ENCODE data around the gene UIMC1. TPM values are rescaled to one million over a fixed set of nuclear protein-coding genes. Genes with fewer than 3 reads are reported as not detected.
A peak's percentile ranks its signal among the peaks of the same experiment; 100 is the strongest.

Gene UIMC1
- total RNA-seq, 1 experiment from 2014 or later = 41.2 TPM

DNA sequence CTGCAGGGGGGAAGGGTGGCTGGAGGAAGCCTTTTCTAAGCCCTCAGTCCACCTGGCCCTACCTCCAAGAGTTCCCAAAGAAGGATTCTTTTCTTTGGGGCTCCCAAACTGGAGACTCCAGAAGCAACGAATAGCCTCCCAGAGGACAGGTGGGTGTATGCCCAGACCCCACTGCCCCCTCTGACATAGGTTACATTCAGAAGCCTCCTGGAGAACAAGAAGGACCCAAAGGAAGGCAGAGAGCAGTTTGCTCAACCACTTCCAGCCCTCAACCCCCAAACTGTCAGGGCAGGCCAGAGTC is 117.8 kb downstream of the UIMC1 start:
- Histone ChIP-seq H3K4me1 (replicated peaks) (no peaks in the 10 kb centered on the region), H3K9me3 (replicated peaks) (no peaks in the 10 kb centered on the region; the same call in 1 of the 2 replicates), H3K4me3 (no peak overlapping the region), H3K27me3 (replicated peaks) (peaks cover 30% of the 10 kb centered on the region), H3K27ac (no peak overlapping the region), H3K36me3 (no peaks in the 10 kb centered on the region)
- no peak for DNase-seq (ENCODE audit: low read depth in 1 of 2, low spot score in 2 of 2)

DNA sequence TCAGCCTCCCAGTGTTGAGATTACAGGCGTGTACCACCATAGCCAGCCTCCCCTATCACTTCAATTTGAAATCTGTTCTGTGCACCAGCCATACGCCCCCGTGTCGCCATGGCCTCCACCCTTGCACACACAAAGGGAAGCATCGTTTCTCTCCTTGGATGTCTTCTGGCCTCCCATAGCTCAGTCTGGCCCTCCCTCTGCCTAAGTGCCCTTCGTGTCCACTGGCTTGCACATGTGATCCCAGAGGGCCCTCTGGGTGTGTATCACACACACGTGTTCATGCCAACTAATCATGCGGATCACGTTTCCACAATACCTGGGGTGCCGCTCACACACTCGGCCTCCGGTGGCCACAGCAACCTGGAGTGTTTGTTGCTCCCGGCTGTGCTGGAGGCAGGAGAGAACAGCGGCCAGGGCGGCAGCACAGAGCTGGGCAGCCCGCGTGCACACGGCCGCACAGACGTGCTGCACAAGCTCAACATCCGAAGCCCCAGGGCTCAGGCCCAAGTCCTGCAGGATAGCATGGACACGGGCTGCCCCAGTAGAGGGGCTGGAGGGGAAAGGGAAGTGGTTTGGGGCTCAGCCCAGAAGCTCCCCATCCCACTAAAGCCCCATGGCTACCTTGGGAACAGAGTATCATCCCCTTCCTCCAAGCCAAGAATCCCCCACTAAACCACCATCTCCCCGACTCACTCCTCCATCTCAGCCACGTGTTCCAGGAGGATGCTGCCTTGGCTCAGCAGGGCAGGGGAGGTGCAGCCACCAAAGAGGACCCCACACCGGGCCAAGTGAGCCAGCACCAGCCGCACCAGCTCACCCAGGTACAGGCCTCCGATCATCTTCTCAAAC is 118.3 kb downstream of the UIMC1 start:
- no peaks in the 10 kb centered on the region for H3K4me1 ChIP-seq (replicated peaks)
- H3K36me3 ChIP-seq = no peaks in the 10 kb centered on the region
- DNase-seq (ENCODE audit: low read depth in 1 of 2, low spot score in 2 of 2) = no peak
- no peak overlapping the region for H3K4me3 ChIP-seq
- no peaks in the 10 kb centered on the region; the same call in 1 of the 2 replicates for H3K9me3 ChIP-seq (replicated peaks)
- H3K27ac ChIP-seq = no peak overlapping the region
- peaks cover 33% of the 10 kb centered on the region for H3K27me3 ChIP-seq (replicated peaks)

DNA sequence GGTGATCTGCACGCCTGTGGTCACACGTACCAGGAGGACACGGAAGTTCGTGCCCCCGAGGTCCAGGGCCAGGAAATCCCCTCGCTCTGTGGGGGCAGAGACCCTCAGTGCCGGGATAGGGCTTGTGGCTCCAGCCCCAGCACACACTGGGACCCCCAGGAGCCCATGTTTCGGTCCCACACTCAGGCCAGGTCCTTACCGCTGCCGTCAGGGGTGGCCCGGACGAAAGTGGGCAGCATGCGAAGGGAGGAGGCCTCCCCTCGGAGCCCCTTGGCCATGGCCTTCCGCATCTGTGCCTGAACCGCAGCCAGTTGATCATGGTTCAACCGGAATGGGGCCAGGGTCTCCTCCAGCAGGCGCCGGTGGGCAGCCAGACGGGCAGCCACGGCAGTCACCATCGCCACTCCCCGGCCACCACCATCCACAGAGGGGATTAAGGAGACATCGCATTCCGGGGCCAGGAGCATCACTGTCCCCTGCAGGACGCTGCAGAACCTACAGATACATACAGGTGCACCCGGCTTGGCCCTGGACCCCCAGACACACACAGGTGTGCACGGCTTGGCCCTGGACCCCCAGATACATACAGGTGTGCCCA is 119.2 kb downstream of the UIMC1 start:
- no peaks in the 10 kb centered on the region for H3K36me3 ChIP-seq
- no peak overlapping the region for H3K27ac ChIP-seq
- H3K9me3 ChIP-seq (replicated peaks) = no peaks in the 10 kb centered on the region; the same call in 1 of the 2 replicates
- H3K4me1 ChIP-seq (replicated peaks) = no peaks in the 10 kb centered on the region
- H3K27me3 ChIP-seq (replicated peaks) = peaks cover 40% of the 10 kb centered on the region
- peak in 1 of 2 experiments; percentile 45 for DNase-seq (ENCODE audit: low read depth in 1 of 2, low spot score in 2 of 2)
- H3K4me3 ChIP-seq = no peak overlapping the region

DNA sequence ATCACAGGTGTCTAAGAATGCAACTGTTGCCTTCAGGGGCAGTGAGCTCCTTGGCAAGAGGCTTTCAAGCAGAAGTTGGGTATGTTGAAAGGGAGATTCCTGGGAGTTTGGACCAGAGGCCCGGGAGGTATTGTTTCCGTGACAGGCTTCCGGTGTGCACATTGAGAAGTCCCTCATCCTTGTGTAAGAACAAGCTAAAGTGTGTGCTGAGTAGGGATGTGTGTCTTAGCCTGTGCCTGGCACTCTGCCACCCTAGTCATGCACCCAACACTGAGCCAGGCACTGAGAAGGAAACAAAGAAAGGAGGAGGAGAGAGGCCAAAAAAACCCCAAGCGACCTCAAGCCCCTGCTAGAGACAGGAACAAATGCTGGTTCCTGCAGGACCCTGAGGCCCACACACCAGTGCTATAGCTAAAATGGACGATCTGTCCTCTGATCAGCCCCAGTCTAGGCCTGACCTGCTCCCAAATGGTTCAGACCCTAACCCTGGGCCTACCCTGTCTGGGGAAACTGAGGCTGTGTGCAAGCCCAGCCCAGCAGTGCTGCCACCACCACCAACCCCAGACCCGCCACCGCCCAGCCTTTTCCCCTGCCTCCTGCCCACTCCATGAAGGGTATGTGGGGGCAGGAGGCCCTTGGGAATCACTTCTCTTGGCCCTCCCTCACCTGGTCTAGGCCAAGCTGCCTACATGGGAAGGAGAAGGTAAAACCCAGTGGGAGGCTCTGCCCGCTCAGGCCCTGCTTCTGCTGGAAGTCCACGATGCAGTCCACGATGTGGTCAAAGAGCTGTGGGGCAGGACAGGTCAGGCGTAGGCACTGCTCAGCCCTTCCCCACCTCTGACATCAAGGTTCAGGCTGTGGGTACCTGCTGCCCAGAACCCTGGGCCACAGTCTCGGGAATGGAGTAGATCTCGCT is 120.0 kb downstream of the UIMC1 start:
- DNase-seq (ENCODE audit: low read depth in 1 of 2, low spot score in 2 of 2) = no peak
- Histone ChIP-seq H3K9me3 (replicated peaks) (no peaks in the 10 kb centered on the region; the same call in 1 of the 2 replicates), H3K27me3 (replicated peaks) (peaks cover 38% of the 10 kb centered on the region), H3K4me1 (replicated peaks) (no peaks in the 10 kb centered on the region), H3K27ac (no peak overlapping the region), H3K36me3 (no peaks in the 10 kb centered on the region), H3K4me3 (no peak overlapping the region)

DNA sequence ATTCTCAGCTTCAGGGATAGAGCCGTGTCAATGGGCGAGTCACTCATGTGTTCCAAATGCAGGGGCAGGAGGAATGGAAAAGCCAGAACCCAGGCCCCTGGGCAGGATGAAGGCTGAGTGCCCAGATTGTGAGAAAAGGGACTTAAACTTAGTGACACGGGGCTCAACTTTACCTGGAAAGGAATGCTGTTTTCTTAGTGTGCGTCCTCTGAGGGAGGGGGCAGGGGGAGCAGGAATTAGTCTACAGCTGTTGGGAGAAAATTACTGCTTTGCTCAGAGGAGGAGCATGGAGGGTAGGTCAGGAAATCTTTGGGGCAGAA is 122.0 kb downstream of the UIMC1 start:
- Histone ChIP-seq H3K4me3 (no peak overlapping the region), H3K36me3 (no peaks in the 10 kb centered on the region), H3K27me3 (replicated peaks) (peaks cover 51% of the 10 kb centered on the region), H3K27ac (no peak overlapping the region), H3K4me1 (replicated peaks) (no peaks in the 10 kb centered on the region), H3K9me3 (replicated peaks) (no peaks in the 10 kb centered on the region; the same call in 1 of the 2 replicates)
- no peak for DNase-seq (ENCODE audit: low read depth in 1 of 2, low spot score in 2 of 2)

DNA sequence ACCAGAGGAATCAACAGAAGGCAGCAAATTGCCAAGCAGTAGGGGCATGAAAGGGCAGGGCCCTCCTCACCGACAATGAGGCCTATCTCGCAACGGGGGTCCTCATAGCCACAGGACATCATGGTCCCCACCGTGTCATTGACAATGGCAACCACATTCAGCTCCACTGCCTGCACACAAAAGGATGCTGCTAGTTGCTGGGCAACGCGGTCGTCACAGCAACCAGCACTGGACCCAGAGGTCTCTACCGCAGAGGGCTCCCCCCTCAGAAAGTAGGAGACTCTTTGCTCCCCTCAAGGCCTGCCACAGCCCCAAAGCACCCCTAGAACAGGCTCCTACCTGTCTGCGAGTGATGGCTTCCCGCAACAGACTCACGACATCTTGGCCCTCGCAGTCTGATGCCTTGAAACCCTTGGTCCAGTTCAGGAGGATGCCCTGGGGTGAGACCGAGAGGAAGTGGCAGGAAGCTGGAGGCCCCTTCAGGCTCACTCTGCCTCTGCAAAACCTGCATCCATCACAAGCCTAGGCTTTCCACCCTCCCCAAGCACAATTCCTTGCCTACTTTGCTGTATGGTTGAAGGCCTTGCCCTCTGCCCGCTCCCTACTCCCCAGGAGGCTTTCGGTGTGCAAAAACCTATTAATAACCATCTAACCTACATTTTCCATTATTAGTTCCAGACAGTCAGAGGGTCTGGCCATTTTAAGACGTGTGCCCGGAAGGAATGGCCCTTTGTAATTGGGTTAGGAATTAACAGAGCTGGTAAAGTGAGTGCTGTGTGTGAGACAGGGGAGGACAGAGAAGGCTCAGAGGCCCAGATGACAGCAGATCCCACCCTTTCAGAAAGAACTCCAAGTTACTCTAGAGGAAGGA is 122.6 kb downstream of the UIMC1 start:
- H3K27ac ChIP-seq = no peak overlapping the region
- no peak for DNase-seq (ENCODE audit: low read depth in 1 of 2, low spot score in 2 of 2)
- no peak overlapping the region for H3K4me3 ChIP-seq

DNA sequence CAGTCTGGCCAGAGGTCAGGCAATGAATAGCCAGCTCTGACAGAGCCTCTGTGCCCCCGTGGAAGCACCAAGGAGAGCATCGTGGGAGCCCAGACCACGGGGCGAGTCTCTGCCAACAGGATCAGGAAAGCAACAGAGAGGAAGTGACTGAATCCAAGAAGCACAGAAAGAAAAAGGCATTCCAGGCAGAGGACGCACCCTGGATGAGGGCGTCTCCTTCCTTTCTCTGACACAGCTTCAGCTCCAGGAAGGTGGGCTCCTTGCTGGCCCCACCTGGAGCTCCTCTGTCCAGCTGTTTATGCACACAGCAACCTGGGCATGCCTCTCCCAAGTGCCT is 124.0 kb downstream of the UIMC1 start:
- Histone ChIP-seq H3K4me3 (no peak overlapping the region), H3K27ac (no peak overlapping the region), H3K36me3 (no peaks in the 10 kb centered on the region), H3K27me3 (replicated peaks) (peaks cover 71% of the 10 kb centered on the region), H3K9me3 (replicated peaks) (no peaks in the 10 kb centered on the region; the same call in 1 of the 2 replicates), H3K4me1 (replicated peaks) (no peaks in the 10 kb centered on the region)
- no peak for DNase-seq (ENCODE audit: low read depth in 1 of 2, low spot score in 2 of 2)

More for the DNA sequence above, 122.6 kb downstream of the UIMC1 start:
- Histone ChIP-seq H3K27me3 (replicated peaks) (peaks cover 57% of the 10 kb centered on the region), H3K9me3 (replicated peaks) (no peaks in the 10 kb centered on the region; the same call in 1 of the 2 replicates), H3K36me3 (no peaks in the 10 kb centered on the region), H3K4me1 (replicated peaks) (no peaks in the 10 kb centered on the region)

DNA sequence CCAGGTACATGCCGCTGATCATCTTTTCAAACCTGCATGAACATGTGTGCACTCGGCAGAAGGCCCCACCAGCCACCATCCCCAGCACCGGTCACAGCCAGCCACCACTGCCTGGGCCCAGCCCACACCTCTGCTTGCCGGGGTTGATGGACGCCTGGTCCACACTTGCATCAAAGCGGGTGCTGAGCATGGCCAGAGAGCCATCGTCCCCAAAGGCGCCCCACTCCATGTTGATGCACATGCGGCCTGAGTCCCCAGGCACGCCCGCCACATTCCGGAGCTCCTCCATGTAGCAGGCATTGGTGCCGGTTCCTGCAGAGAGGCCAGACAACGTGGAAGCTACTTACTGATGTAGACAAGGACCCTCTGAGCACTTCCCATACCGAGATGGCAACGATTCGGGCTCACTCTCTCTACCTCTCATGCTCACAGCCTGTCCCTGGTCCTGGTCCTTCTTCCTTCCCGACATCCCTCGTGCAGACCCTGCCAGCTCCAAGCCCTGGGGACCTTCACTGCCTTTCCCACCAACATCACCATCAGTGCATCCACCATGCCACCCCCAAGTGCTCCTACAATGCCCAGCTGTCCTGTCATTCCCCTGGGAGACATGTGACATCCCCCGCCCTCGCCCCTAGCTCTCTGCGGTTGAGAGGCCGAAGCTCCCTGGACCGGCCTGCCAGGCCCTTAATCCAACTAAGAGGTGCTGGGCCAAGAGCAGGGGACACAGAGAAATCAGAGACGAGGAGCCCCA is 124.6 kb downstream of the UIMC1 start:
- Histone ChIP-seq H3K27ac (no peak overlapping the region), H3K4me3 (no peak overlapping the region), H3K36me3 (no peaks in the 10 kb centered on the region), H3K27me3 (replicated peaks) (peaks cover 76% of the 10 kb centered on the region), H3K9me3 (replicated peaks) (no peaks in the 10 kb centered on the region), H3K4me1 (replicated peaks) (no peaks in the 10 kb centered on the region)
- no peak for DNase-seq (ENCODE audit: low read depth in 1 of 2, low spot score in 2 of 2)

DNA sequence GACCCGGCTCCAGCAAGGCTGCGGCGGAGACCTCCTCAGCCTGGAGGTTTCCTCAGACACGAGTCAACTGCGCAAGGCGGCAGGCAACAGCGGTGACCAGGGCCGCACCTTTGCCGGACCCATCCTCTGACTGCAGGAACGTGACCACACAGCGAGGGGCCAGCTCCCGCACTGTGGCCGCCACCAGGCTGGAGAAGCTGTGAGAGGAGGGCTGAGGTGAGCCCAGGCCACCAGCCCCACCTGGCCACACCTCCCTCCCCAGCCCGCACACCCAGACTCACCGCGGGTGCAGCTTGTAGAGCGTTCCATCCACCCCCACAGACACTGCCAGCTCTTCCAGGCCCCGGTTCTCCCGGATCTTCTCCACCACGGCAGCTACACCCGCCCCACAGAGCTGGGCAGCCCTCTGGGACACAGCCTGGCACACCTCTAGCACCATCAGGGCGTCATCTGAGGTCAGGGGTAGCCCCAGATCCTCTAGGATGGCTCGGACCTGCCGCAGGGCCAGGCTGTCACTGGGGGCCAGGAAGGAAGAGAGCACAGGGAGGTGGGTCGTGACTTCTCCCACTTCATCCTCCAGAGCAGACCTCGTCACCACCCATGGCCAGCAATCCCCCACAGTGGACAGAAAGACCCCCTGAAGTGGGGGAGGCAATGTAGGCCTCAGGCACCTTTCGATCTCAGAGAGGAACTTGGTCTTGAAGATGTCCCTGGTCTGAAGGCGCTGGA is 125.4 kb downstream of the UIMC1 start:
- H3K27me3 ChIP-seq (replicated peaks) = peaks cover 84% of the 10 kb centered on the region
- H3K9me3 ChIP-seq (replicated peaks) = no peaks in the 10 kb centered on the region
- DNase-seq (ENCODE audit: low read depth in 1 of 2, low spot score in 2 of 2) = no peak
- H3K4me3 ChIP-seq = no peak overlapping the region
- H3K36me3 ChIP-seq = no peaks in the 10 kb centered on the region
- H3K4me1 ChIP-seq (replicated peaks) = no peaks in the 10 kb centered on the region
- no peak overlapping the region for H3K27ac ChIP-seq

DNA sequence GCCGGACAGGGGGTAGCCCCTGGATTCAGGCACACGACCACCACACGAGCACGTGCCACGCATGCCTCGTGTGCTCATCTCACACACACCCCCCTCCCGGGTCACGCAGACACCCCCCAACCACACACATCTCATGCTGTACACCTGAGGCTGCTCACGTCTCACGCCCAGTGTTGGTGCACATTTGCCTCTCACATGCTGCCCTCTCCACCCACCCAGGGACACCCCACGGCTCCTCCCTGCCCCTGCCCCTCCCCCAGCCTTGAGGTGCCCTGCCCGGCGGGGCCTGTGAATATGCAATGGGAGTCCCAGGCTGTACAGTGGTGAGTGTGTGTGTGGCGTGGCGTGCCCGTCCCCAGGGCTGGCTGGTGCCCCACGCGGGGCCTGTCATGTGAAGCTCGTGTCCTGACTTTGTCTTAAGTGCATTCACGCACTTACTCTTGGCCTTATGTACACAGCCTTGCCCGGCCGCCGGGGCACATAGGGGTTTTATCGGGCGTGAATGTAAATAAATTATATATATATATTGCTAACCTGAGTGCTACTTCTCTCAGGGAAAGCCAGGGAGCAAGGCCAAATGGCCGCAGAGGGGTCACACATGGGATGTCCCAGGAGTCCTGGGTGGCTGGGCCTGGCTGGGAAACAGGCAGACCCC is 126.1 kb downstream of the UIMC1 start:
- no peak for DNase-seq (ENCODE audit: low read depth in 1 of 2, low spot score in 2 of 2)
- peaks cover 85% of the 10 kb centered on the region for H3K27me3 ChIP-seq (replicated peaks)

DNA sequence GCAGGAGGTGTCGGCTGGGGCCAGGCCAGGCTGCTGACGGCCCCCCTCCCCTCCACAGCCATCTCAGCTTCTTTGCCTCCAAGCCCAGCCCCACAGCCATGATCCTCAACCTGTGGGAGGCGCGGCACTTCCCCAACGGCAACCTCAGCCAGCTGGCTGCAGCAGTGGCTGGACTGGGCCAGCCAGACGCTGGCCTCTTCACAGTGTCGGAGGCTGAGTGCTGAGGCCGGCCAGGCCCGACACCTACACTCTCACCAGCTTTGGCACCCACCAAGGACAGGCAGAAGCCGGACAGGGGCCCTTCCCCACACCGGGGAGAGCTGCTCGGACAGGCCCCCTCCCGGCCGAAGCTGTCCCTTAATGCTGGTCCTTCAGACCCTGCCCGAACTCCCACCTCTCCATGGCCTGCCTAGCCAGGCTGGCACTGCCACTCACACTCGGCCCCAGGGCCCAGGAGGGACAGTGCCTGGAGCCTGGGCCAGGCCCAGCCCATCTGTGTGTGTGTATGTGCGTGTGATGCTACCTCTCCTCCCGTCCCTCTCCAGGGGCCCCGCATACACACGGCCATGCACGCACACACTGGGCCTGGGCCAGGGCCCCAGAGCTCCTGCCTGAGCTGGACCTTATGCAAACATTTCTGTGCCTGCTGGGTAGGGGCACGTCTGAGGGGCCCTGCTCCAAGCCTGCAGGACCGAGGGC is 126.8 kb downstream of the UIMC1 start:
- Histone ChIP-seq H3K27ac (no peak overlapping the region), H3K4me3 (no peak overlapping the region), H3K9me3 (replicated peaks) (no peaks in the 10 kb centered on the region), H3K4me1 (replicated peaks) (no peaks in the 10 kb centered on the region), H3K27me3 (replicated peaks) (peaks cover 87% of the 10 kb centered on the region), H3K36me3 (no peaks in the 10 kb centered on the region)
- DNase-seq (ENCODE audit: low read depth in 1 of 2, low spot score in 2 of 2) = no peak

More for the DNA sequence above, 126.1 kb downstream of the UIMC1 start:
- no peaks in the 10 kb centered on the region for H3K9me3 ChIP-seq (replicated peaks)
- no peaks in the 10 kb centered on the region for H3K4me1 ChIP-seq (replicated peaks)
- H3K36me3 ChIP-seq = no peaks in the 10 kb centered on the region
- no peak overlapping the region for H3K27ac ChIP-seq
- no peak overlapping the region for H3K4me3 ChIP-seq
